ENCODE data around the gene DCLK1. TPM values are rescaled to one million over a fixed set of nuclear protein-coding genes. Genes with fewer than 3 reads are reported as not detected.

DCLK1 gene
- total RNA-seq, 1 donor from 2014 or later, result 36.1 TPM

GRCh38 chr13:35886332-35887114 lies 244.7 kb downstream of the DCLK1 start:
- Histone ChIP-seq H3K27me3 (no peaks in the 10 kb centered on the region), H3K4me3 (no peak overlapping the region), H3K27ac (no peak overlapping the region), H3K9me3 (no peaks in the 10 kb centered on the region), H3K36me3 (no peaks in the 10 kb centered on the region), H3K4me1 (no peaks in the 10 kb centered on the region)
- TF ChIP-seq POLR2A (IDR thresholded peaks at IDR 0.05) (no peak), POLR2AphosphoS5 (IDR thresholded peaks at IDR 0.05; ENCODE audit: insufficient read depth in 1 of 2, low read depth in 1 of 2) (no peak), CTCF (IDR thresholded peaks at IDR 0.05) (no peak)
- no peak for DNase-seq (ENCODE audit: extremely low spot score in 2 of 2)
- intact Hi-C loops (cut with DNase I), result no loop called here

DNA sequence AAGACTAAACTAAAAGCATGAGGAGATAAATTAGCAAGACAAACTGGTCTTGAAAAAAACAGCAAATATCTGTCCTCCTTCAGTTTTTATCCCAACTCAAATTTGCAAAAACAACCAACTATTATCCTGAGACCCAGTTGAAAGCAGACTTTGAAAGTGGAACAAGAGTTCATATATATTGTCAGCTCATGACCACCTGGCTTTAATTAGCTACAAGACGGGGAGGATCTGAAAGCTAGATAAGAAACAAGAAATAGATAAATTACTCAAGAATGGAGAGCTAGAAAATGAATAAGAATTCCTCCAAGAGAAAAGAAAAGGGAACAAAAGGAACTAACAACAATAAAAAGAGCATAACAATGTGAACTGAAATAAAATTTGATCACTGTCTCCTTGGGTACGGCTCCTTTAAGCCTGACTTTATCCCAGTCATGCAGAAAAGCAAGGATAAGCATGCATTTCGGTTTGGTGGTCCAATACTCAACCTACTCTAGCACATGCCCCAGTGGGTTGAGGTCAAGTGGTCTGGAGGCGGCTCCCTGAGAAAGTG lies 246.9 kb downstream of the DCLK1 start:
- Histone ChIP-seq H3K27ac (peak overlapping the region; percentile 7), H3K27me3 (no peaks in the 10 kb centered on the region)

DNA sequence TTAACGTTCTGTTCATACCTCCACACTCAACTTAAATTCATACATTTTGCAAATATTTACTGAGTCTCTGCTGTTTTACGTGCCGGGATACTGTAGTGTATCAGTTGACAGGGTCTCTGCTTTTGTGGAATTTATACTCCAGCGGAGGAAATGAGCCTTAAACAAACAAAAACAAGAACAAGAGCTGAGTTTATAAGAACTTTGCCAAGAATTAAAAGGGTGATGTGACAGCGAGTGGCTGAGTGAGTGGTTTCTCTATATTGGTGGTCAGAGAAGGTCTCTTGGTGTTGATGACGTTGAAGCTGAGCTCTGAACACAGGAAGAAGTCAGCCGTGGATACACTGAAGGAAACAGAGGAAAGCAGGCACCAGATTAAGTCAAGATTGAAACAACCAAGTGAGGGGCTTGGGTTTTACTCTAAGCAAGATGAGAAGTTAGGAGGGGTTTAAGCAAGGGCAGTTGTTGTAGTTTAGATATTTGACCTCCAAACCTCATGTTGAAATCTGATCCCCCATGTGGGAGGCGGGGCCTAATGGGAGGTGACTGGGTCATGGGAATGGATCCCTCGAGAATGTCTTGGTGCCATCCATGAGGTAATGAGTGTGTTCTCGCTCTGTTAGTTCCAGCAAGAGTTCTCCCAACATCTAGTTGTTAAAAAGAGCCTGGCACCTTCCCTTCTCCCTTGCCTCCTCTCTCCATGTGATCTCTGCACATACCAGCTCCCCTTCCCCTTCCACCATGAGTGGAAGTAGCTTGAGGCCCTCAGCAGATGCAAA lies 248.3 kb downstream of the DCLK1 start:
- Histone ChIP-seq H3K36me3 (no peaks in the 10 kb centered on the region), H3K27ac (peak overlapping the region; percentile 13), H3K9me3 (no peaks in the 10 kb centered on the region), H3K4me1 (peaks cover 5% of the 10 kb centered on the region), H3K27me3 (no peaks in the 10 kb centered on the region), H3K4me3 (no peak overlapping the region)
- TF ChIP-seq POLR2A (IDR thresholded peaks at IDR 0.05), result no peak
- TF ChIP-seq CTCF (IDR thresholded peaks at IDR 0.05), result no peak
- TF ChIP-seq POLR2AphosphoS5 (IDR thresholded peaks at IDR 0.05; ENCODE audit: insufficient read depth in 1 of 2, low read depth in 1 of 2), result no peak
- intact Hi-C loops (cut with DNase I), result no loop called here
- no peak for DNase-seq (ENCODE audit: extremely low spot score in 2 of 2)

More for the DNA sequence above, 246.9 kb downstream of the DCLK1 start:
- intact Hi-C loops (cut with DNase I), result no loop called here
- no peak for TF ChIP-seq POLR2A (IDR thresholded peaks at IDR 0.05)
- no peak for TF ChIP-seq CTCF (IDR thresholded peaks at IDR 0.05)
- no peak for TF ChIP-seq POLR2AphosphoS5 (IDR thresholded peaks at IDR 0.05; ENCODE audit: insufficient read depth in 1 of 2, low read depth in 1 of 2)
- H3K4me1 ChIP-seq, result peaks cover 5% of the 10 kb centered on the region
- H3K9me3 ChIP-seq, result no peaks in the 10 kb centered on the region
- no peak for DNase-seq (ENCODE audit: extremely low spot score in 2 of 2)
- H3K36me3 ChIP-seq, result no peaks in the 10 kb centered on the region
- no peak overlapping the region for H3K4me3 ChIP-seq

DNA sequence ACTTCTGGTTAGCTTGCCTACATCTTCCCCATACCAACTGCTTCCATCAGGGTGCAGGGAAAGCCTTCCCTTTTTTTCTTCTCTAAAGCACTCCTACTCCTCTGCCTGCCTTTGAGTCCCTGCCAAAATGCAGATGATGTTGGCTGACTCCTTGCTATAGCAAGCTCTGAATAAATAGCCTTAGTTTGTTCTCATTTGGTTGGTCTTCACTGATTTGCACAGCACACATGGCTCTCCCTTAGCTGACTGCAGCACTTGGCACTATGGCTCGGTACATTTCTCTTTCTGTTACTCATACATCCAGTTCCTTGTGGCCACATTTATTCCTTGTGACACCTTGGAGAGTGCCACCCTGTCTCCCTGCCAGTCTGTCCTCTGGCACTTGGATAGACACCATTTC lies 249.8 kb downstream of the DCLK1 start:
- Histone ChIP-seq H3K4me3 (no peak overlapping the region), H3K27ac (no peak overlapping the region), H3K36me3 (no peaks in the 10 kb centered on the region), H3K9me3 (no peaks in the 10 kb centered on the region), H3K4me1 (peaks cover 5% of the 10 kb centered on the region), H3K27me3 (no peaks in the 10 kb centered on the region)
- intact Hi-C loops (cut with DNase I), result no loop called here
- no peak for DNase-seq (ENCODE audit: extremely low spot score in 2 of 2)
- TF ChIP-seq POLR2A (IDR thresholded peaks at IDR 0.05) (no peak), CTCF (IDR thresholded peaks at IDR 0.05) (no peak), POLR2AphosphoS5 (IDR thresholded peaks at IDR 0.05; ENCODE audit: insufficient read depth in 1 of 2, low read depth in 1 of 2) (no peak)

Data from vagina (tissue), 2 donors.